HG03196 (cell line): Measurements from ENCODE around the gene INMT.
"Not testable (repeated sequence)": the region's sequence is repeated elsewhere in the genome, so short reads cannot be mapped to it uniquely, and the experiment has no call there.

Experiments used
- ATAC-seq: cut with Tn5 transposase; IDR thresholded peaks from one replicate; pipeline ENCODE4 v1.9.1; 2021; ENCODE audit not compliant: unreplicated experiment

INMT gene

GRCh38 chr7:30751696-30752273 is at the start of gene INMT:
INMT (plus strand) TSS chr7:30752135; CDS start chr7:30752151, 16 bp downstream.
- ATAC-seq, result no peak

GRCh38 chr7:30702200-30702599 is 49.7 kb upstream of the INMT start:
- no peak for ATAC-seq

GRCh38 chr7:30703756-30704155 is 48.2 kb upstream of the INMT start:
- ATAC-seq, result no peak

- ATAC-seq, result no peak
Measured at GRCh38 chr7:30705008-30705407, 46.9 kb upstream of the INMT start.

- ATAC-seq, result no peak
Measured at GRCh38 chr7:30705596-30705995, 46.3 kb upstream of the INMT start.

GRCh38 chr7:30706316-30706715 is 45.6 kb upstream of the INMT start:
- no peak for ATAC-seq

GRCh38 chr7:30706908-30707307 is 45.0 kb upstream of the INMT start:
- no peak for ATAC-seq

- ATAC-seq, result no peak
Measured at GRCh38 chr7:30707391-30708357, 44.3 kb upstream of the INMT start.

- ATAC-seq, result no peak
Measured at GRCh38 chr7:30708412-30708811, 43.5 kb upstream of the INMT start.

GRCh38 chr7:30708983-30709382 is 43.0 kb upstream of the INMT start:
- ATAC-seq, result no peak

- no peak for ATAC-seq
Measured at GRCh38 chr7:30709549-30709948, 42.4 kb upstream of the INMT start.

GRCh38 chr7:30710669-30711068 is 41.3 kb upstream of the INMT start:
- ATAC-seq, result no peak

- no peak for ATAC-seq
Measured at GRCh38 chr7:30713392-30713791, 38.5 kb upstream of the INMT start.

- ATAC-seq, result no peak
Measured at GRCh38 chr7:30714129-30714528, 37.8 kb upstream of the INMT start.

GRCh38 chr7:30717181-30717580 is 34.8 kb upstream of the INMT start:
- no peak for ATAC-seq

GRCh38 chr7:30719434-30719833 is 32.5 kb upstream of the INMT start:
- not testable (repeated sequence) for ATAC-seq

- no peak for ATAC-seq
Measured at GRCh38 chr7:30721211-30721610, 30.7 kb upstream of the INMT start.

- ATAC-seq, result no peak
Measured at GRCh38 chr7:30722187-30722586, 29.7 kb upstream of the INMT start.

GRCh38 chr7:30722671-30723070 is 29.3 kb upstream of the INMT start:
- no peak for ATAC-seq

GRCh38 chr7:30723776-30724175 is 28.2 kb upstream of the INMT start:
- ATAC-seq, result no peak

GRCh38 chr7:30726296-30727006 is 25.5 kb upstream of the INMT start:
- ATAC-seq, result no peak
